Adrenal gland (tissue), 5 donors: ENCODE measurements around the gene PDGFC.

Source experiments
- POLR2A ChIP-seq, 2 donors: fragments of 450-650 bp; IDR thresholded peaks; one replicate each; pipeline ENCODE4 v1.6.1; 2017; ENCODE audit warnings: antibody characterized with exemption in 2 of 2, mild to moderate bottlenecking in 2 of 2, moderate library complexity in 1 of 2
- TF ChIP-seq, protein P1 (sequence below), 6 experiments: fragments of 450-650 bp in 4 of 6; fragments of 200-600 bp in 2 of 6; sonication (generic) in 1 of 6; IDR thresholded peaks; 1 replicate in 5 of 6; 2 replicates in 1 of 6; pipeline versions ENCODE4 v1.5.1 to v1.8.0; 2016 to 2021; ENCODE audit warnings: antibody characterized with exemption in 6 of 6, mild to moderate bottlenecking in 2 of 6, moderate library complexity in 1 of 6
- donor health status: DM: no; HTN: no; CAD: no.

DNA sequence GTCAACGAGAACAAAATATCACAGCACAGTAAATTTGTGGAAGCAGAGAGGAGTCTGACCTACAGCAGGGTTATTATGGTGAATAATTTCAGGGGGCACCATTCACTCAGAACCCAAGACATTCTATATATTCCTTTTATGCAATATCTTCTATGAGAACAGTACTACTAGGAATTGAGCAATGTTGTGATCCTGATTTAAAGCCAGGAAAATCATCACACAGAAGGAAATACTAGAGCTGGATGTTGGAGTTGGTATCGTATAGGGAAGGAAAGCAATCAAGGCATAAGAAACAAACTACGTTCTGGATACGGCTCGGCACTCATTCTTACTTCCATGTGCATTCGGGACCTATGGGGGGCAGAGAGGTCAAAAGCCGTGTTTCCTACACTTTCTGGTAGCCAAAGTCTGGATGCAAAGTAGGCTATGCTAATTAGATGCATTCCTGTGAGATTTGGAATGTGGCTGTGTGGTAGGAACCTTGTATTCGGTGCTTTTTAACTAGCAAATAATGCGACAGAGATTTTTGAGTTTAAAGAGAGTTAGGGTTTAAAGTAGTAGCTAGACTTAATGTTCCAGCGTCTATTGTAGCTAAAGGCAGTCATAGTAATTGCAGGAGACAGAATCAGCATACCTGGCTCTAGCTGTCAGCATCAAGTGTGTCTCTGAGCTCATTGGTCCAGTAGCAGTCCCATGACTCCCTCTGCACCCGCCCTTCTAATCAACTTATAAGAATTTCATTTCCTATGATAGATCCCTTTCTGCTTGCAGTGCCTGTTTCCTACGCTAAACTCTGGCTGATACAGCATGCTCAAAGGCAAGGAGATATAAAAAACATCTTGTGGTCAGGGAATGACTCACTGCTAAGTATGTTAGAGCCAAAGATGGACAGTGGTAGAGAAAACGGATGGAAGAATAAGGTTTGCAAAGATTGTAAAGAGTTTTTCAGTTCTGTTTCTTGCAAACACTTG is 43.3 kb upstream of the PDGFC start:
- TF ChIP-seq, protein P1, sequence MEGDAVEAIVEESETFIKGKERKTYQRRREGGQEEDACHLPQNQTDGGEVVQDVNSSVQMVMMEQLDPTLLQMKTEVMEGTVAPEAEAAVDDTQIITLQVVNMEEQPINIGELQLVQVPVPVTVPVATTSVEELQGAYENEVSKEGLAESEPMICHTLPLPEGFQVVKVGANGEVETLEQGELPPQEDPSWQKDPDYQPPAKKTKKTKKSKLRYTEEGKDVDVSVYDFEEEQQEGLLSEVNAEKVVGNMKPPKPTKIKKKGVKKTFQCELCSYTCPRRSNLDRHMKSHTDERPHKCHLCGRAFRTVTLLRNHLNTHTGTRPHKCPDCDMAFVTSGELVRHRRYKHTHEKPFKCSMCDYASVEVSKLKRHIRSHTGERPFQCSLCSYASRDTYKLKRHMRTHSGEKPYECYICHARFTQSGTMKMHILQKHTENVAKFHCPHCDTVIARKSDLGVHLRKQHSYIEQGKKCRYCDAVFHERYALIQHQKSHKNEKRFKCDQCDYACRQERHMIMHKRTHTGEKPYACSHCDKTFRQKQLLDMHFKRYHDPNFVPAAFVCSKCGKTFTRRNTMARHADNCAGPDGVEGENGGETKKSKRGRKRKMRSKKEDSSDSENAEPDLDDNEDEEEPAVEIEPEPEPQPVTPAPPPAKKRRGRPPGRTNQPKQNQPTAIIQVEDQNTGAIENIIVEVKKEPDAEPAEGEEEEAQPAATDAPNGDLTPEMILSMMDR (IDR thresholded peaks at IDR 0.05): no peak
- no peak for TF ChIP-seq POLR2A (IDR thresholded peaks at IDR 0.05)
